NCI-H345 treated with DMSO at 0.1 percent for 48 hours (cell line): ENCODE measurements around the gene SPOCK2.

Experiments used
- DNase-seq: peaks from one replicate; lab custom pipeline; 2025; ENCODE audit not compliant: unreplicated experiment; lab: John Stamatoyannopoulos, UW

SPOCK2 gene

GRCh38 chr10:72058347-72058898, 29.9 kb downstream of the SPOCK2 start:
- no peak for DNase-seq

DNA sequence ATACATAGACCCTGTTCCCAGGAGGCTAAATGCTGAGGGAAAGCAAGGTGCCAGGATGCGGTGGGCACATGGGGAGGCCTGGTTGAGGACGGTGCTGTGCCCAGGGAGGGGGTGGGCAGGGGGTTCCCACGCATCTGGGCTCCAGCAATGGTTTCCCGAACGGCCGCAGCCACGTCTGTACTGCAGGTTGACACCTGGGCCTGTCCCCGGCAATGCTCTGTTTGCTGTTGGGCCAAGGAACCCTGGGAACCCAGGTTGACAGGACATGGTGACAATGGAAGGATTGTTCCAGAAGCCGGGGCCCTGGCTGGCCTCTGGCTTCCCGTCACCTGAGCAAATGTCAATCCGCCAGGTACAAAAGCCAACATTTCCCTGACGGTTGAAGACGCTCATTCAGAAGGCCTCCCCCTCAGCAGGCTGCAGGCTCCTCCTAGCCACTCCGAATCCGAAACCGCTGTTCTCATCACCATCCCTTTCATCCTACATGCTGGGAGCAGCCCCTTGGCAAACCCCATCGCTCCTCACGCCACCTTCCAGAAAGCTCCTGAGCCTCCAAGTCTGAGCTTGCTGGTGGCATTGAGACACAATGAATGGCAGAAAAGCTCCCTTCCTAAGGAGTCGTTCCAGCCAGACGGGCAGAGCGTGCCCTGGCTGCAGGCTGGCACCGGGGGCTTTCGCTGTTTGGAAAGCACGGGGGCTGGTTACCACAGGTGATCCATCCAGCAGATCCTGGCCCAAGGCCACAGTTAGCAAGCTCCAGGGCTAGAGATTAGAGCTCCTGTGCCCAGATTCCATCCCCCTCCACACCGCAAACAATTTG, 31.2 kb downstream of the SPOCK2 start:
- DNase-seq: no peak

DNA sequence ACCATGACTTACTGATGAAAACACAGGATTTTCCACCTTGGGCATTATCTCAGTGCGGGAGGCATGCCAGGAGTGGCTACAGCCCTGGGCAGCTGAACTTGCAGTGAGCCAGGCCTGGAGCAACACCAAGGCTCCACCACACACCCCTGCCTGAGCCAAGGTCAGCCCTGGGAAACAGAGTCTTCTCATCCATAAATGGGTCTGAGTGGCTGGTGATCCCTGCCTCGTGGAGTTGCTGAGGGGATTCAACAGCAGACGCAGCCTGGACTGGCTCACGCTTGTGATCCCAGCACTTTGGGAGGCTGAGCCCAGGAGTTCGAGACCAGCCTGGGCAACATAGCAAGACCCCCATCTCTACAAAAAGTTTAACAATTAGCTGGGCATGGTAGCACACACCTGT, 32.2 kb downstream of the SPOCK2 start:
- DNase-seq: no peak

DNA sequence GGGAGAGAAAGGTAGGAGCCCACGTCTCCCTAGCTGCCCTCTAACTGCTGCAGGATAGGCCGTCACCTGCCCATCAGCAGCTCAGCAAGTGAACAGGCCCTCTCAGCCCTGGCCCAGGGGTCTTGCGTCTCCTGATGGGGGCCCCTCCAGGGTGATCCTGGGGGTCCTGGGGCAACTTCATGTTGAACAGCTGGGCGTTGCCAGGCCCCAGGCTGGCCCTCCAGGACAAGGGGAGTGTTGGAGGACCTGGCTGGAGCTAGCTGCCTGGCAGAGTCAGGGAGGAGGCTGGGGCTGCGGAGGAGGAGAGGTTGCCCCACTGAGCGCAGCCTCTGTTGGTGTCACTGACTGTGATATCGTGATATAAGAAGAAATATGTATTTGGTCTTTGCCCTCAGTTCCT, 34.7 kb downstream of the SPOCK2 start:
- no peak for DNase-seq

- DNase-seq: no peak
Observed at GRCh38 chr10:72050873-72051272, 37.5 kb downstream of the SPOCK2 start.

DNA sequence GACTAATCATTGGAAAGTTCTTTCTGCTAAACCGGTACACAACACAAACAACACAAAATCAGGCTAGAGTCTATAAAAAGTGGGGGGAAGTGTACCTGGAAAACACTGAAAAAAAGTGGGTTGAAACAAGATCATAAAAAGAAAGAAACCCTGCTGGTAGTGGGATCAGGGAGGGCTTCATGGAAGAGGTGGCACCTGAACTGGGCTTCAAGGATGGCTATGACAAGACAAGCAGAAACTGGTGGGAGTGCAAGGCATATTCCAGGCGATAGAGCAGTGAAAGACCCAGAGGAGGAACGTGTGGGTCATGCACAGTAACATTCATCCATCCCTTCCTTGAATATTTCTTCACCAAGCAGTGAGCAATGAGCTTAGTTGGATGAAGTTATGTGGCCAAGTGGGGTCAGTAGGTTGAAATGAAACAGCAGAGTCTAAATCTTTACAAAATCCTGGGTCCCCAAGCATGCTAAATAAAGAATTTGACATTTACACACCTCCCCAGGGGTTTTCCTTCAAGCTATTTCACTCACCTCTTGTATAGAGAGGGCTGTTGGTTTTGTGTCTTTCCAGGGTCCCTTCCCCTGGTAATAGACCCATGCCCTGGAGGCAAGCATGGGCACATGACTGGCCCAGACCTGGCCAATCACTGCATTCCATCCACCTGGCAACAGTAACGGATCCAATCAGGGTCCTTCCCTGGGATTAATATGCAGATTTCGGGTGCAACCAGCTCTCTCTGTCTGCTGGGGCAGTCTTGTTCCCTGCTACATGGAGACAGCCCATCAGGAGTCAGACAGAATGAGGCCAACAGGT, 38.2 kb downstream of the SPOCK2 start:
- DNase-seq: no peak

- no peak for DNase-seq
Observed at GRCh38 chr10:72049472-72049871, 38.9 kb downstream of the SPOCK2 start.

GRCh38 chr10:72048450-72049124, 39.8 kb downstream of the SPOCK2 start:
- DNase-seq: peak; percentile 71

DNA sequence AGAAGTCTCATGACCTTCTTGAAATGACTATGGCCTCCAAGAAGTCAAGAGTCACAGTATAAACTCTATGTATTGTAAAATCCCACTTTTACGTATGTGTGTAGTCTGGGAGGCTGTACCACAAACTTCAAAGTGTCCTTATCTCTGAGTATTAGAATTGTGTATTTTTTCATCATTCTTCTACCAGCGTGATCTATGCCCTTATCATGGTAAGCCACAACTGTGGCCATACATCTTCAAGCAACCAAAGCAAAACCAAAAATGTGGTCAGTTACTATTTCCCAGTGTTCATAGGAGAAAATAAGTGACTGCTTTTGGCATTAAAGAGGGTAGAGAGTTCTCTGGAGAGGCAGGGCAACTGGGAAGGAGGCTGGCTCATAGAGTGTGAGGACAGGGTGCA, 42.8 kb downstream of the SPOCK2 start:
- DNase-seq: no peak

DNA sequence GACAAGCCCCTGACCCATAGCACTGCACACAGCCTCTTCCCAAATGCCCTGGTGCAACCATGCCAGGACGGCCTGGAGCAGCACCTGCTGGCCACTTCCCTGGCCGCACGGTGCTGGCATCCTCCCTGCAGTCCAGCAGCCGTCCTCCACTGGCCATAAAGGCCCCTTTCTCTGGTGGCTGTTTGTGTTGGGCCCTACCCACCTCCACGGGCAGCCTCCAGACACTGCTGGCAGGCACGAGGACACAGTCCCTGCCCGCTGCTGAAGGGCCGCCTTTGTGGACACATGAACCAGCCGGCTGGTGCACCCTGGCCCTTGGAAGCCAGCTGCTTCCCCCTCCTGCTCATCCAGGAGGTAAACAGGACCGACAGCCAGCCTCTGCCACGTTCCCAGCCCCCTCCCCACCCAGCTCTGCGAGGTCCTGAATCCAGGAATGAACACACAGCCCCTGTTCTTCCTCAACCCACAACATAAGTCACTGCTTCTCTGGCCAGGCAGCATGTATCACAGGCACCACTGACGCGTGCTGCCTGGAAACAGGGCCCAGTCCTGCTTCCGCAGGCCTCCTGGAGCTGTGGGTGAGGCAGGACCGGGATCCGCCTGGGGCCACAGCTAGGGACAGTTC, 43.8 kb downstream of the SPOCK2 start:
- no peak for DNase-seq

DNA sequence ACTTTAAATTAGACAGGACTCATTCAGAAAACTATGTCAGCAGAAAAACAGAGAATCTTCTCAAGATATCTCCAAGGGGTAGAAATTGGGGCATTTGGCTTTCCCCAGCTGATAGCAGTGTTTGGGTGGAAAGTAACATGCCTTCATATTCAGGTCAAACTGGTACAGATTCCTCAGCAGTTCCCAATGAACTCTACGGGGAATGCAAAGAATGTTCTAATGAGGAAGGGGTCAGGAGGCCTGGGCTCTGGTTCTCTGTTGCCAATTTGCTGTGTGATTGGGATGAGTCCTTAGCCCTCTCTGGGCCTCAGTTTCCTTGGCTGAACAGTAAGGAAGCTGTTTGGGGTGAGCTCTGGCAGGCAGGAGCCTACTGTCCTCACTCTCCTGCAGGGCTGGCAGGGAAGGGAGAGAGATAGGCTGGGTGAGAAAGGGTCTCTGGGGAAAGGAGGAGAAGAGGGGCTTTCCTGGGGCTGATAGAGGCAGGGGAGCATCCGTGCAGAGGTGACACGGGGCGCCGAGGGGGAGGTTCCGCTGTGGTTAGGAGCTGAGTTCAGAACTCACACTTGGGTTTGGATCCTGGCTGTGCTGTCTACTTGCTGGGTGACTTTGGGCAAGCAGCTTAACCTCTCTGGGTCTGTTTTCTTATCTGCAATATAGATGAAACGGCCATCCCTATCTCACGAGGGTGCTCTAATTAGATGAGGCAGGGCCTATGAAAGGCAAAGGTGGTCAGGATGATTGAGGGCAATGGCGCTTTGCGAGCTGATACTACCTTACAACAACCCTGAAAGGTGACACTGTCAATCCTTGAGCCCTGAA, 45.1 kb downstream of the SPOCK2 start:
- no peak for DNase-seq

DNA sequence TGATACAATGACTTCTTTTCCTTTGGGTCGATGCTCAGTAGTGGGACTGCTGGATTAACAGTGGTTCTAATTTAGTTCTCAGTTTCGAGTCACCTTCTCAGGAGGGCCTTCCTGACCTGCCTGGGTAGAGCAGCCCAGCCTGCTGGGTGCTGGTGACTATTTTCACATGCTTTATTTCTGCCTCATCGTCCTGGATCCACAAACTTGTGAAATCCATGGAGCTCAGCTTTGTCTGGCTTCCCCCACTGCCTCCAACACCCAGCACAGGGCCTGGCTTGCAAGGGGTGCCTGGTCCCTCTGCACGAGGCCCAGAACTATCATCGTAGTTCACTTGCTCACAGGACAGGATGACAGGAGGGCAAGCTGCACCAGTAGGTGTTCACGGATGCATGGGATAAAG, 46.9 kb downstream of the SPOCK2 start:
- DNase-seq: no peak

- DNase-seq: no peak
Observed at GRCh38 chr10:72039377-72039776, 49.0 kb downstream of the SPOCK2 start.

DNA sequence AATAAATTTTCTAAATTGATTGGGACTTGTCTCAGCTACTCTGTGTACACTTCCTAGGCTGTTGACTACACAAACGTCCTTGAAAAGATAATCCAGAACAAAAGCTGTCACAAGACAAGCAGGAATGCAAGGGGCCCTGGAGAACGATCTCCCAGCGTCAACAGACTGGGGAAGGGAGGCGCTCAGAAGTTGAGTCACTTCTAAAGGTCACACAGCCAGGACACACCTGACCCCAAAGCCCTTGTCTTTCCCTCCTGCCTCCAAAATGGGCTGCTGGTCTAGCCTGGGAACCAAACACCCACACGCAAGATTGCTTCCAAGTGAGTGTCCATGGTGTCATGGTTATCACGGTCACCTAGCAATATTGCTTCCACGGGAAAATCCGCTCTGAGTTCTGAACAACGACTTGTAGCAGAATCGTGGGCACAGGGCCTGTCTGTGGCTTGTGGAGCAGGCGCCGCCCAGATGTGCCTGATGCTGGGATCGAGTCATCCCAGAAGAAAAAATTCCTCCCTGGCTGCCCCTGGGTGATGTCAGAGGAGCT, 49.8 kb downstream of the SPOCK2 start:
- no peak for DNase-seq

- DNase-seq: no peak
Observed at GRCh38 chr10:72037811-72038210, 50.5 kb downstream of the SPOCK2 start.

GRCh38 chr10:72037266-72037665, 51.1 kb downstream of the SPOCK2 start:
- no peak for DNase-seq

DNA sequence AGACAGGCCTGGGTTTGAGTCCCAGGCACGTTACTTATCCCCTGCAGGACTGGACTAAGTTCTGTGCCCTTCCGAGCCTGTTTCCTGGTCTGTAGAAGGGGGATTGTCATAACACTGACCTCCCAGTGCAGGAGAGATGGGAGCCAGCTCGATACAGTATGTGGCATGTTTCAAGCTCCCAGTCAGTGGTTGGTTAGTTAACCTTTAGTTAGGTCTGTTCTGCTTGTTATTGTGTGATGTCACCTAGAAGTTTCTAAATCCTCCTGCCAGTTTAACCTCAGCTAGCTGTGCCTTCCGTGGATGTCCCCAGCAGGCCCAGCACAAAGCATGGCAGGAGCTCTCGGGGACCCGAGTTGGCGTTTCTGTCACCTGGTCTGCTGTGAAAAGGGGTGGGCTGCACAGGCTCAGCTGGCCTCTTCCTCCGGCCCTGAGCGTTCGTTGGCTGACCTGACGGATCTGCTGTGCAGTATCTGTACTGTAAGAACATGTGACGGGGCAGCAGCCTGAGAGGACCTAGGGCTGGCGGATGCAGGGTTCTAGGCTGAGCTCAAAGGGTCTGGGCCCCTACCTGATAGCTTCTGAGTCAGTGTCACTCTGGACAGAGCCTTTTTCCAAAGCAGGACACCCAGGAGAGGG, 53.0 kb downstream of the SPOCK2 start:
- no peak for DNase-seq

DNA sequence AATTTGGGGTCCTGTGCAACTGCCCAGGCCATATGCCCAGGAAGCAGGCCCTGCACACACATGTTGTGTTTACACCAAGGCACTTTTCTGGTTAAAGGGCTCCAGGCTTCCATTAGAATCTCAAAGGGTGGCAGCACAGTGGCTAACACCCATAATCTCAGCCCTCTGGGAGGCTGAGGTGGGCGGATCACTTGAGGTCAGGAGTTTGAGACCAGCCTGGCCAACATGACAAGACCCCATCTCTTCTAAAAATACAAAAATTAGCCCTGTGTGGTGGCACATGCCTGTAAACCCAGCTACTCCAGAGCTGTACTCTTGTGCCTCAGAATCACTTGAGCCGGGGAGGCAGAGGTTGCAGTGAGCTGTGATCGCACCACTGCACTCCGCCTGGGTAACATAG, 53.6 kb downstream of the SPOCK2 start:
- DNase-seq: no peak

- no peak for DNase-seq
Observed at GRCh38 chr10:72034040-72034499, 54.3 kb downstream of the SPOCK2 start.
